ENCODE results near the gene PPP1R13B.
"Not testable (repeated sequence)": the region's sequence is repeated elsewhere in the genome, so short reads cannot be mapped to it uniquely, and the experiment has no call there.

PPP1R13B gene

GRCh38 chr14:103890821-103891666, 43.7 kb upstream of the PPP1R13B start:
- no peak for DNase-seq (ENCODE audit: low read depth)
- no peak overlapping the region for H3K4me3 ChIP-seq (ENCODE audit: low read depth, low read length)
- TF ChIP-seq CTCF (IDR thresholded peaks at IDR 0.05; ENCODE audit: low read depth, low read length, missing control alignments): no peak

GRCh38 chr14:103890052-103890371, 42.6 kb upstream of the PPP1R13B start:
- TF ChIP-seq CTCF (IDR thresholded peaks at IDR 0.05; ENCODE audit: low read depth, low read length, missing control alignments): no peak
- H3K4me3 ChIP-seq (ENCODE audit: low read depth, low read length): no peak overlapping the region
- no peak for DNase-seq (ENCODE audit: low read depth)

GRCh38 chr14:103889313-103890051, 42.1 kb upstream of the PPP1R13B start:
- TF ChIP-seq CTCF (IDR thresholded peaks at IDR 0.05; ENCODE audit: low read depth, low read length, missing control alignments): no peak
- DNase-seq (ENCODE audit: low read depth): no peak
- no peak overlapping the region for H3K4me3 ChIP-seq (ENCODE audit: low read depth, low read length)

- not testable (repeated sequence) for H3K4me3 ChIP-seq (ENCODE audit: low read depth, low read length); DNase-seq (ENCODE audit: low read depth)
Observed at GRCh38 chr14:103889002-103889312, 41.6 kb upstream of the PPP1R13B start.

GRCh38 chr14:103887557-103888115, 40.3 kb upstream of the PPP1R13B start:
- DNase-seq (ENCODE audit: low read depth): no peak
- TF ChIP-seq CTCF (IDR thresholded peaks at IDR 0.05; ENCODE audit: low read depth, low read length, missing control alignments): no peak
- H3K4me3 ChIP-seq (ENCODE audit: low read depth, low read length): no peak overlapping the region

GRCh38 chr14:103887170-103887501, 39.8 kb upstream of the PPP1R13B start:
- H3K4me3 ChIP-seq (ENCODE audit: low read depth, low read length): no peak overlapping the region
- DNase-seq (ENCODE audit: low read depth): no peak
- TF ChIP-seq CTCF (IDR thresholded peaks at IDR 0.05; ENCODE audit: low read depth, low read length, missing control alignments): no peak

- H3K4me3 ChIP-seq (ENCODE audit: low read depth, low read length): no peak overlapping the region
- no peak for TF ChIP-seq CTCF (IDR thresholded peaks at IDR 0.05; ENCODE audit: low read depth, low read length, missing control alignments)
- no peak for DNase-seq (ENCODE audit: low read depth)
Observed at GRCh38 chr14:103886304-103887169, 39.2 kb upstream of the PPP1R13B start.
